ENCODE results near the gene SH3YL1. TPM values are rescaled to one million over a fixed set of nuclear protein-coding genes. Genes with fewer than 3 reads are reported as not detected.

The SH3YL1 gene
- total and polyA plus RNA-seq, 2 experiments from 2014 or later = 35.6 to 45.8 TPM

- TF ChIP-seq, protein P1, sequence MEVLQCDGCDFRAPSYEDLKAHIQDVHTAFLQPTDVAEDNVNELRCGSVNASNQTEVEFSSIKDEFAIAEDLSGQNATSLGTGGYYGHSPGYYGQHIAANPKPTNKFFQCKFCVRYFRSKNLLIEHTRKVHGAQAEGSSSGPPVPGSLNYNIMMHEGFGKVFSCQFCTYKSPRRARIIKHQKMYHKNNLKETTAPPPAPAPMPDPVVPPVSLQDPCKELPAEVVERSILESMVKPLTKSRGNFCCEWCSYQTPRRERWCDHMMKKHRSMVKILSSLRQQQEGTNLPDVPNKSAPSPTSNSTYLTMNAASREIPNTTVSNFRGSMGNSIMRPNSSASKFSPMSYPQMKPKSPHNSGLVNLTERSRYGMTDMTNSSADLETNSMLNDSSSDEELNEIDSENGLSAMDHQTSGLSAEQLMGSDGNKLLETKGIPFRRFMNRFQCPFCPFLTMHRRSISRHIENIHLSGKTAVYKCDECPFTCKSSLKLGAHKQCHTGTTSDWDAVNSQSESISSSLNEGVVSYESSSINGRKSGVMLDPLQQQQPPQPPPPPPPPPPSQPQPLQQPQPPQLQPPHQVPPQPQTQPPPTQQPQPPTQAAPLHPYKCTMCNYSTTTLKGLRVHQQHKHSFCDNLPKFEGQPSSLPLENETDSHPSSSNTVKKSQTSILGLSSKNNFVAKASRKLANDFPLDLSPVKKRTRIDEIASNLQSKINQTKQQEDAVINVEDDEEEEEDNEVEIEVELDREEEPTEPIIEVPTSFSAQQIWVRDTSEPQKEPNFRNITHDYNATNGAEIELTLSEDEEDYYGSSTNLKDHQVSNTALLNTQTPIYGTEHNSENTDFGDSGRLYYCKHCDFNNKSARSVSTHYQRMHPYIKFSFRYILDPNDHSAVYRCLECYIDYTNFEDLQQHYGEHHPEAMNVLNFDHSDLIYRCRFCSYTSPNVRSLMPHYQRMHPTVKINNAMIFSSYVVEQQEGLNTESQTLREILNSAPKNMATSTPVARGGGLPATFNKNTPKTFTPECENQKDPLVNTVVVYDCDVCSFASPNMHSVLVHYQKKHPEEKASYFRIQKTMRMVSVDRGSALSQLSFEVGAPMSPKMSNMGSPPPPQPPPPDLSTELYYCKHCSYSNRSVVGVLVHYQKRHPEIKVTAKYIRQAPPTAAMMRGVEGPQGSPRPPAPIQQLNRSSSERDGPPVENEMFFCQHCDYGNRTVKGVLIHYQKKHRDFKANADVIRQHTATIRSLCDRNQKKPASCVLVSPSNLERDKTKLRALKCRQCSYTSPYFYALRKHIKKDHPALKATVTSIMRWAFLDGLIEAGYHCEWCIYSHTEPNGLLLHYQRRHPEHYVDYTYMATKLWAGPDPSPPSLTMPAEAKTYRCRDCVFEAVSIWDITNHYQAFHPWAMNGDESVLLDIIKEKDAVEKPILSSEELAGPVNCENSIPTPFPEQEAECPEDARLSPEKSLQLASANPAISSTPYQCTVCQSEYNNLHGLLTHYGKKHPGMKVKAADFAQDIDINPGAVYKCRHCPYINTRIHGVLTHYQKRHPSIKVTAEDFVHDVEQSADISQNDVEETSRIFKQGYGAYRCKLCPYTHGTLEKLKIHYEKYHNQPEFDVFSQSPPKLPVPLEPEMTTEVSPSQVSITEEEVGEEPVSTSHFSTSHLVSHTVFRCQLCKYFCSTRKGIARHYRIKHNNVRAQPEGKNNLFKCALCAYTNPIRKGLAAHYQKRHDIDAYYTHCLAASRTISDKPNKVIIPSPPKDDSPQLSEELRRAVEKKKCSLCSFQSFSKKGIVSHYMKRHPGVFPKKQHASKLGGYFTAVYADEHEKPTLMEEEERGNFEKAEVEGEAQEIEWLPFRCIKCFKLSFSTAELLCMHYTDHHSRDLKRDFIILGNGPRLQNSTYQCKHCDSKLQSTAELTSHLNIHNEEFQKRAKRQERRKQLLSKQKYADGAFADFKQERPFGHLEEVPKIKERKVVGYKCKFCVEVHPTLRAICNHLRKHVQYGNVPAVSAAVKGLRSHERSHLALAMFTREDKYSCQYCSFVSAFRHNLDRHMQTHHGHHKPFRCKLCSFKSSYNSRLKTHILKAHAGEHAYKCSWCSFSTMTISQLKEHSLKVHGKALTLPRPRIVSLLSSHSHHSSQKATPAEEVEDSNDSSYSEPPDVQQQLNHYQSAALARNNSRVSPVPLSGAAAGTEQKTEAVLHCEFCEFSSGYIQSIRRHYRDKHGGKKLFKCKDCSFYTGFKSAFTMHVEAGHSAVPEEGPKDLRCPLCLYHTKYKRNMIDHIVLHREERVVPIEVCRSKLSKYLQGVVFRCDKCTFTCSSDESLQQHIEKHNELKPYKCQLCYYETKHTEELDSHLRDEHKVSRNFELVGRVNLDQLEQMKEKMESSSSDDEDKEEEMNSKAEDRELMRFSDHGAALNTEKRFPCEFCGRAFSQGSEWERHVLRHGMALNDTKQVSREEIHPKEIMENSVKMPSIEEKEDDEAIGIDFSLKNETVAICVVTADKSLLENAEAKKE (CRISPR knock-in tag; IDR thresholded peaks at IDR 0.05) = no peak
Measured at GRCh38 chr2:202945-203344, 60.9 kb downstream of the SH3YL1 start (continued).

DNA sequence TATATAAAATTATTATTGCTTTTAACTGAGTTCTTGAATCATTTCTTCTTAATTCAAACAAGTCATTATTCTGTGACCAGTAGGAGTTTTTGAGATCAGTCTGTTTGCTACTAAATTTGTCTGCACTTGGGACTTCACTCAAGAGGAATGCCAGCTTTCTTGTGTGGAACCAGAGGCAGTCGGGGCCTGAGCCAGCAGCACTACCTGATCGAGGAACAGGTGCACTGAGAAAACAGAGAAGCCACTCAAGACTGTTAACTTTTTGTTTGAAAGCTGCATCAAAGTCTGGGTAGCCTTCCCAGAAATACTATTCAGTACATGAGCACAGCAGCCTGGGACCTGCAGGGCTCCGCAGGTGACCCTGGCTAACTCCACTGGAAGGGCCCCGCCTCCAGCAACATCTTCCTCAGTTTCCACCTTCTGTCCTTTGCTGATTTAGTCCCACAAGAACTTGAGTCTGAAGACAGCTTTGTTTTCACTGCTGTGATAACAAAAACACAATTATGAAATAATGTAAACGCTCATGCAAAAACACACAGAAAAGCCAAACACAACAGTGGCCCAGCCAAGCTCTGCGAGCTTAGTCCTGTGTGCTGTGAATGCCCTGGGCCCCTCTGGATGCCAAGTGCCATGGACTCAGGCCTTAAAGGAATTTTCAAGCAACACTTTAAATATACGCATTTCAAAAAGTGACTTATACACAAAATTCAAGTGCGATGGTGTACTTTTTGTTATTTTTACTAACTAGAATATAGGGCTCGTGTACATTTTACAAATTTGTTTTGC lies 62.0 kb downstream of the SH3YL1 start:
- Histone ChIP-seq H4K20me1 (replicated peaks; ENCODE audit: insufficient read depth) (no peaks in the 10 kb centered on the region), H2AFZ (no peak overlapping the region), H3K4me1 (ENCODE audit: insufficient read depth) (no peaks in the 10 kb centered on the region), H3K4me3 (no peak overlapping the region), H3K4me2 (no peak overlapping the region), H3K36me3 (ENCODE audit: insufficient read depth) (no peaks in the 10 kb centered on the region), H3K9me2 (ENCODE audit: insufficient read depth) (no peaks in the 10 kb centered on the region), H3K79me2 (replicated peaks; ENCODE audit: insufficient read depth) (no peaks in the 10 kb centered on the region), H3K27ac (ENCODE audit: low read depth) (no peak overlapping the region), H3F3A (replicated peaks; ENCODE audit: low read depth) (no peaks in the 10 kb centered on the region), H3K27me3 (ENCODE audit: insufficient read depth) (no peaks in the 10 kb centered on the region)
- Mint-ChIP-seq H3K27me3 (ENCODE audit: insufficient read depth, low read depth, poor library complexity) (peaks cover 3% of the 10 kb centered on the region), H3K4me1 (peaks cover 14% of the 10 kb centered on the region), H3K9me3 (peaks cover 4% of the 10 kb centered on the region; the same call in 2 of the 3 replicates), H3K4me3 (no peak overlapping the region), H3K27ac (no peak overlapping the region), H3K36me3 (ENCODE audit: low read depth) (peaks cover 2% of the 10 kb centered on the region; the same call in 1 of the 3 replicates)
- DNase-seq (ENCODE audit: low spot score) (no peak), ATAC-seq (no peak)
- TF ChIP-seq REST (IDR thresholded peaks at IDR 0.05; ENCODE audit: unreplicated experiment) (no peak), EZH2phosphoT487 (IDR thresholded peaks at IDR 0.05; ENCODE audit: unreplicated experiment) (no peak), EZH2 (IDR thresholded peaks at IDR 0.05; ENCODE audit: low read depth, unreplicated experiment) (no peak)
